Measurements from ENCODE around the gene RSU1. TPM values are rescaled to one million over a fixed set of nuclear protein-coding genes. Genes with fewer than 3 reads are reported as not detected.

Gene RSU1
- total RNA-seq, 2 donors from 2014 or later = 49.1 to 53.1 TPM

DNA sequence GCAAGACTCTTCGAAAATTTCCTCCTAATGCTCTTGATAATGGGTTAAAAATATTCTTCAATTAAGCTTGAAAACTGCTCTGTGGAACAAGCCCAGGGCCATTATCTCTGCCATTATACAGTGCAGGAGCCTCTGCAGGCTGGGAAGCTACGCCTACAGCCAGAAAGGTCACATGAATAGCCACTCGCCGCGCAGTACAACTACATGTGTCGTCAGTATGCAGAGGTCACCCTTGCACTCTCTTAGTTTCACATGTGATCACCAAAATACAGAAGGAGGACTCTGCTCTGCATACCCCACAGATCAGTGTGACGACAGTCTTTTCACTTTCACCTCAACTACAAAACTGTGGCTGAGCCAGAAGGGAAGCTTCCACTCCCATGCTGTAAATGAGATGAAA lies 153.8 kb downstream of the RSU1 start:
- H3K9me3 Mint-ChIP-seq = no peaks in the 10 kb centered on the region
- no peak overlapping the region for H3K4me3 Mint-ChIP-seq
- DNase-seq (no peak), ATAC-seq (replicated peaks in 1 of 2) (no peak)
- H3K4me1 Mint-ChIP-seq (ENCODE audit: low read depth) = peaks cover 28% of the 10 kb centered on the region
- no peaks in the 10 kb centered on the region for H3K36me3 Mint-ChIP-seq (ENCODE audit: insufficient read depth in 2 of 2)
- H3K27ac Mint-ChIP-seq = no peak overlapping the region
- no peaks in the 10 kb centered on the region for H3K27me3 Mint-ChIP-seq (ENCODE audit: low read depth)

DNA sequence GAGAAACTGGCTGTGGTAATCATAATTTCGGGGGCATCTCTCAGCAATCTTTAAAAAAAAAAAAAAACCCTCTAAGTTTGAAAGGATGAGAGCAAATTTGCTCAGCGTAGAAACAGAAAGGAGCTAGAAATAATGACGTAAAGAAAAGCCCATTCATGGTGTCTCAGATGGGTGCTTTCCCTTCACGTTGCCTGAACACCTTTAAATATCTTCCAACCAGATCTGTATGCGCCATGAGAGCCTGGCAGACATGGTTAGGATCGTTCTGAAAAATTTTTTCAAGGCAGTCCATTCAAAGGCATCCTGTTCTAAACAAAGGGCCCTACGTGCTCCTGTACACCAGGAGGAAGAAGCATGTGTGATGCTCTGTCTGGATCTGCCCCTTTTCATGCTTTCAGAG lies 154.3 kb downstream of the RSU1 start:
- no peaks in the 10 kb centered on the region for H3K36me3 Mint-ChIP-seq (ENCODE audit: insufficient read depth in 2 of 2)
- H3K9me3 Mint-ChIP-seq = no peaks in the 10 kb centered on the region
- H3K4me1 Mint-ChIP-seq (ENCODE audit: low read depth) = peaks cover 28% of the 10 kb centered on the region
- peak overlapping the region; percentile 65 for H3K27ac Mint-ChIP-seq
- DNase-seq (no peak), ATAC-seq (replicated peaks in 1 of 2) (no peak)
- H3K27me3 Mint-ChIP-seq (ENCODE audit: low read depth) = no peaks in the 10 kb centered on the region
- no peak overlapping the region for H3K4me3 Mint-ChIP-seq

DNA sequence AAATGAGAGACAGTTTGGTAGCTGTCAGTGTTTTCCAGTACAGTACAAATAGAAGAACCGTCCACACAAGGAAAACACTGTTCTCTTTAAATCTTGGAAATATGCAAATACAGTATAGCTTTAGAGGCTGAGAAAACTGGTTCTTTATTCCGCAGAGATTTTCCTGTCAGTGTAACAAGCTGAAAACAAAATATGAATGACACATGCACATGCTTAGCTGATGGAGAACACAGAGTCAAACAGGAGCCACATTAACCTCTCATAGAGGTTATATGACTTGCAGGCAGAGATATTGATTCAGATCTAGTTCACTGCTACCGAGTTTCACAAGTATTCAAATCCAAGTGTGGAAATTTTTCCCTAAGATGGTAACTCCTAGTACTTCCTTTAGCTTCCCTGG lies 160.3 kb downstream of the RSU1 start:
- Mint-ChIP-seq H3K36me3 (ENCODE audit: insufficient read depth in 2 of 2) (no peaks in the 10 kb centered on the region), H3K9me3 (no peaks in the 10 kb centered on the region), H3K27ac (no peak overlapping the region), H3K4me3 (no peak overlapping the region), H3K27me3 (ENCODE audit: low read depth) (no peaks in the 10 kb centered on the region), H3K4me1 (ENCODE audit: low read depth) (peaks cover 29% of the 10 kb centered on the region)
- ATAC-seq (replicated peaks in 1 of 2) (no peak), DNase-seq (no peak)

DNA sequence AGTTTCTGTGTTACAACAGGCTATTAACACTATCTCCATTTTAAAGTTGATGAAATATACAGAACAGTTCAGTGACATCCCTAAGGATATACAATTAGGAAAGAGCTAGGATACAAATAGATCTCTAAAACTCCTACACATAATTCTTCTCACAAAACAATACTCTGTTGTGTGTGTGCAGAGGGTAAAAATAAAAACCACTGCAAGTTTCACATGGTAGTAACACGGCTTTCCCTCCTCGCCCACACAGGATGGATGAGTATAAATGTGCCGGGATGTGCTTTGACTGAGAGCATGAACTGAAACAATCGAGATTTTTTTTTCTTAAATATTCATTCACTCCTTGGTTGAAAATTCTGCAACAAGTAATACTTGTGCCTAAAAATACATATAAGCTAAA lies 164.0 kb downstream of the RSU1 start:
- H3K27me3 Mint-ChIP-seq (ENCODE audit: low read depth) = no peaks in the 10 kb centered on the region
- no peaks in the 10 kb centered on the region for H3K36me3 Mint-ChIP-seq (ENCODE audit: insufficient read depth in 2 of 2)
- peak; percentile 52 to 60 for ATAC-seq (replicated peaks in 1 of 2)
- peak in 1 of 2 donors; percentile 3 for DNase-seq
- H3K9me3 Mint-ChIP-seq = no peaks in the 10 kb centered on the region
- H3K27ac Mint-ChIP-seq = no peak overlapping the region
- H3K4me1 Mint-ChIP-seq (ENCODE audit: low read depth) = peaks cover 22% of the 10 kb centered on the region
- peak overlapping the region in 1 of 2 donors; percentile 20 for H3K4me3 Mint-ChIP-seq

DNA sequence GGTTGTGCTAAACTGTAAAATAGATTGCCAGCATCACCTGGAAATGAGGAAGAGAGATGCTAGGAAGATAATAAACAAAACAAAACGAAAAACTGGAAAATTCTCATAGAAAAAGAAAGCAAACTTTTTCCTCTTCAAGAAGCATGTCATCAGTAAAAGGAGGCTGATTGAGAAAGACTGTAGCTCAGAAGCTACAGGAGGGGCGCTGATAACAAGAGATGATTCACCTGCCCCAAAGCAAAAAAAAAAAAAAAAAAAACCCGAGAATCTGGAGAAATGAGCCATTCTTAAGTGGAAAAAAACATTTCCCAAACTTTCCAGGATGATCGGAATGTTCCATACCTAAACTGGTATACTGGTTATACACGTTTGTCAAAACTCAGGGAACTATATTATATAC lies 165.1 kb downstream of the RSU1 start:
- Mint-ChIP-seq H3K36me3 (ENCODE audit: insufficient read depth in 2 of 2) (no peaks in the 10 kb centered on the region), H3K27ac (peak overlapping the region; percentile 4), H3K9me3 (no peaks in the 10 kb centered on the region), H3K4me1 (ENCODE audit: low read depth) (peaks cover 27% of the 10 kb centered on the region), H3K27me3 (ENCODE audit: low read depth) (no peaks in the 10 kb centered on the region), H3K4me3 (peak overlapping the region in 1 of 2 donors; percentile 33)
- peak in 1 of 2 donors; percentile 58 for ATAC-seq (replicated peaks in 1 of 2)
- DNase-seq = no peak

DNA sequence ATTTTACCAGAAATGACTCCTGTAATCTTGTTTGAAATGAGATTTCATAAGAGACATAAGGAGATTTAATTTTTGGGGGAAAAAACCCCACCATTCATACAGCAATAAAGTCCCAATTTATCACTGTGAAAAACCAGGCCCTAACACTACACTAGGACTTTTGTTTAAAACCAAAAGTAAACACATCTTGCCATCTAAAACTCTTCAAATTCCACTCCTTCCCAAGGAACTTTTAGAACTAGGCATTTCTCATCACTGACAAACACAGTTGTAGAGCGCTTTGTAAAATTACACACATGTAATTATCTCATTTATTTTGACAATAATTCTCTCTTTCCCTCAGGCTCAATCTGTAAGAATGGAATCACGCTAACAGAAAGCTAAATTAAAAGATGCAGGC lies 167.5 kb downstream of the RSU1 start:
- Mint-ChIP-seq H3K27me3 (ENCODE audit: low read depth) (no peaks in the 10 kb centered on the region), H3K27ac (no peak overlapping the region), H3K9me3 (no peaks in the 10 kb centered on the region), H3K4me1 (ENCODE audit: low read depth) (peaks cover 37% of the 10 kb centered on the region), H3K36me3 (ENCODE audit: insufficient read depth in 2 of 2) (no peaks in the 10 kb centered on the region), H3K4me3 (no peak overlapping the region)
- DNase-seq (no peak), ATAC-seq (replicated peaks in 1 of 2) (no peak)

DNA sequence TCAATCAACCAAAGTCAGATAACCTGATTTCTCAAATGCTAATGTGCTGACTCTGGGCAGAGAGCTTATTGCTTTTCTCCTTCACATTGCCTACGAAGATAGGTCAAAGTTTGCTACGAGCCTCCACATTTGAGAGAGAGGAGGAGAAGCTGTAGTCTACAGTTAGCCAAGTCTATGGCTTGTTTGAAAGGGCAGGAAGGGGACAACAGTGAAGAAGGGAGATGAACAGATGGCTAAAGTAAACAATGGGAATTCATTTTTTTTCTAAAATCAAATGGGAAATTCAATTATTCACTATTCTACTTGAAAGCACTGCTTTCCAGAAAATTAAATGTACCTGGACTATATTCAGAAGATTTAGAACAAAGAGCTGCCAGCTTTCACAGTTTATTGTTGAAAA lies 168.9 kb downstream of the RSU1 start:
- Mint-ChIP-seq H3K9me3 (no peaks in the 10 kb centered on the region), H3K27ac (no peak overlapping the region), H3K27me3 (ENCODE audit: low read depth) (no peaks in the 10 kb centered on the region), H3K4me1 (ENCODE audit: low read depth) (peaks cover 40% of the 10 kb centered on the region), H3K4me3 (no peak overlapping the region), H3K36me3 (ENCODE audit: insufficient read depth in 2 of 2) (no peaks in the 10 kb centered on the region)
- ATAC-seq (replicated peaks in 1 of 2) = no peak
- no peak for DNase-seq

DNA sequence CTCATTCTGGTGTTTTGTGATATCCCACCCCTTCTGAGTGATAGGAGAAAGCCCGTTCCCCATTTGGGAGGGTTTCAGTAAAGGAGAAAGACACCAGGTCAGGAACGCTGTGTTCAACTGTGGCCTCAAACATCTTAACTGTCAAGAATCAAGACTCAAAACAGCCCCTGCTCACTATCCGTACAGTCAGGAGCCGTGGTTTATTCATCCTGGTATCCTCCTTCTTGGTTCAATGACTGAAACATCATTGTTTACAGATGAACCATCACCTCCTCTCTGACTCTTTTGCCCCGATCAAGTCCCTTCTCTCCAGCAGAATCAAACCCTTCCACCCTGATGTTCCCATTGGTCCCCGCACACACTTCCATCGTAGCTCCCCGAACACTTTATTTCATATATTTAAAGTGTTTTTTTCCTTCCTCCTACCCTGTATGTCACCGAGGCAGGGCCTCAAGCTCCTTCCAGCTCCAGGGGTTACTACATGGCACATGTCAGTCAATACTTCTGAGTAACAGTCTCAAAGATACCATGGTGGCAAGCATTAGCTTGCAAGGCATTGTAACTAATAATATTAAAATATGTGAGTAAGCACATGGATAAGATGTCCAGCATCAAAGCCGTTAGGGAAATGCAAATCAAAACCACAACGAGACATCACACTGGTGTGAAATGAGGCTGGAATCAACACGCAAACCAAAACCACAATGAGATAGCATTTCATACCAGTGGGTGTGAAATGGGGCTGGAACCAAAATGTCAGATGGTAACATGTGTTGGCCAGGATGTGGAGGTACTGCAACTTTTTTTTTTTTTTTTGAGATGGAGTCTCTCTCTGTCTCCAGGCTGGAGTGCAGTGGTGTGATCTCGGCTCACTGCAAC lies 170.8 kb downstream of the RSU1 start:
- ATAC-seq (replicated peaks in 1 of 2) = peak; percentile 64 to 67
- Mint-ChIP-seq H3K27me3 (ENCODE audit: low read depth) (no peaks in the 10 kb centered on the region), H3K4me1 (ENCODE audit: low read depth) (peaks cover 23% of the 10 kb centered on the region), H3K9me3 (no peaks in the 10 kb centered on the region), H3K36me3 (ENCODE audit: insufficient read depth in 2 of 2) (no peaks in the 10 kb centered on the region), H3K27ac (peak overlapping the region; percentile 3), H3K4me3 (no peak overlapping the region)
- peak; percentile 5 to 9 for DNase-seq

DNA sequence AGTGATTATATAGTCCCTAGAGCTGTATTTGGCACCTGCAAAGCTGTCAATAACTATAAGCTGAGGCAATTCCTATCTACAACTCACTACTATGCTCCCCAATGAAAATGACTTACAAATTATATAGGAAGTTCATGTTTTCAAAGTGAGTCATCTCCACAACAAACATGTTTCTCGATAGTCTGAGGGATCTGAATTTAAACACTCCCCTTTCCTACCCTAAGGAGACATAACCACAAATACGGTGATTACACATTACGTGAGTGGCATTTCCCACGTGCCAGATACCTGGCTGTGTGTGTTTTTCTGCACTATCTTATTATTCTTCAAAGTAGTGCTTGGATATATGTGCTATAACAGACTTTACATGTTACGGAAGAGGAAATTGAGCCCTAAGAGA lies 173.1 kb downstream of the RSU1 start:
- no peak for ATAC-seq (replicated peaks in 1 of 2)
- Mint-ChIP-seq H3K4me1 (ENCODE audit: low read depth) (peaks cover 23% of the 10 kb centered on the region), H3K4me3 (no peak overlapping the region)

DNA sequence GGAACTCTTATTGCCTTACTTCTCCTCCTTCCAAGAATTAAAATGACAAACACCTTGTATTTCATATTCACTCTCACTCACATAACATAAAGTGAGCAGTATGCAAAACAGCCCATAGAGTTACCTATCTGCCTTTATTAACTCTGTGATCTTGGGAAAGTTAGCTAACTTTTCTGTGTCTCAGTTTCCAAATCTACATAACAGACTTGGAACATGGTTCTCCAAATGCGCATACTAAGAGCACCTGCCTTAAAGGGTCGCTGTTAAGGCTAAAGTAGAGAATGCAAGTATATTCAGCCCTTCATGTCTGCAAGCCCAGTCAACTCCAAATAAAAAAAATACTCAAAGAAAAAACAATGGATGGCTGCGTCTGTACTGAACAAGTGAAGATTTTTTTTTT lies 173.7 kb downstream of the RSU1 start:
- H3K27ac Mint-ChIP-seq = no peak overlapping the region
- DNase-seq = no peak
- H3K36me3 Mint-ChIP-seq (ENCODE audit: insufficient read depth in 2 of 2) = no peaks in the 10 kb centered on the region
- H3K27me3 Mint-ChIP-seq (ENCODE audit: low read depth) = no peaks in the 10 kb centered on the region
- no peak overlapping the region for H3K4me3 Mint-ChIP-seq
- peaks cover 23% of the 10 kb centered on the region for H3K4me1 Mint-ChIP-seq (ENCODE audit: low read depth)
- no peaks in the 10 kb centered on the region for H3K9me3 Mint-ChIP-seq
- no peak for ATAC-seq (replicated peaks in 1 of 2)

More for the DNA sequence above, 173.1 kb downstream of the RSU1 start:
- Mint-ChIP-seq H3K27me3 (ENCODE audit: low read depth) (no peaks in the 10 kb centered on the region), H3K9me3 (no peaks in the 10 kb centered on the region), H3K36me3 (ENCODE audit: insufficient read depth in 2 of 2) (no peaks in the 10 kb centered on the region), H3K27ac (no peak overlapping the region)
- no peak for DNase-seq

DNA sequence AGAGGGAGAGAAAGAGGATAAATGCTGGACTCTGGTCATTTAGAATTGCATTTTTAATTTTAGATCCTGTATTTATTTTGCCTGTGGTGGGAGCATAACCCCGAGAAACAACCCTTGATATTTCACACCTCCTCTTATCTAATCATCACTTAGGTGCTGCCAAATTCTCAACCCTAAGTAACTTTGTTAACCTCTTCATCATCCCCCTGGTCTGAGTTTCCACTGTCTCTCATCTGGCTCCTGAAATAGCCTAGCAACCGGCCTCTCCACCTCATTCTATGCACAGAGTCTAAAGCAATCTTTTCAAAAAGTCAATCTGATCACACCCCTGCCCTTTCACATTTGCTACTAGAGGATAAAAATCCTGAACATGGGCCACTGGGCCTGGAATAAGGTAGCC lies 177.1 kb downstream of the RSU1 start:
- ATAC-seq (replicated peaks in 1 of 2) = no peak
- Mint-ChIP-seq H3K27me3 (ENCODE audit: low read depth) (no peaks in the 10 kb centered on the region), H3K27ac (no peak overlapping the region), H3K4me3 (no peak overlapping the region), H3K36me3 (ENCODE audit: insufficient read depth in 2 of 2) (no peaks in the 10 kb centered on the region), H3K4me1 (ENCODE audit: low read depth) (peaks cover 5% of the 10 kb centered on the region), H3K9me3 (no peaks in the 10 kb centered on the region)
- no peak for DNase-seq

DNA sequence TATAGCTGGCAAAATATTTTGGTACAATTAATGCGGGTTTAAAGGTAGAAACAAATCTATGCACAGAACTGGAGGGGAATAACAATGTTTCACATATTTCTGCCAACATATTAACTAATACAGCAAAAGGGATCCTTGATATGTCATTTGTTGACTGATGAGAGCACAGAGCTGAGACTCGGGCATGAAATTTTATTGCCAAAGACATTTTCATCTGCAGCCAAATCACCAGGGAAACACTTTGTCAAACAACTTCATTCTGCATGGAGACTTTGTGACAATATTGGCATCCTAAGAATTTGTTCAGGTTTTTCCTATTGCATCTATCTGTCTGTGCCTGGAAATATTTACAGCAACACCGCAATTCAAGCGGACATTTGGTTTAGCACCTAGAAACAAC lies 177.8 kb downstream of the RSU1 start:
- ATAC-seq (replicated peaks in 1 of 2) = no peak
- H3K36me3 Mint-ChIP-seq (ENCODE audit: insufficient read depth in 2 of 2) = no peaks in the 10 kb centered on the region
- DNase-seq = no peak
- no peak overlapping the region for H3K27ac Mint-ChIP-seq
- H3K9me3 Mint-ChIP-seq = no peaks in the 10 kb centered on the region
- no peaks in the 10 kb centered on the region for H3K27me3 Mint-ChIP-seq (ENCODE audit: low read depth)
- no peak overlapping the region for H3K4me3 Mint-ChIP-seq
- H3K4me1 Mint-ChIP-seq (ENCODE audit: low read depth) = peaks cover 3% of the 10 kb centered on the region

DNA sequence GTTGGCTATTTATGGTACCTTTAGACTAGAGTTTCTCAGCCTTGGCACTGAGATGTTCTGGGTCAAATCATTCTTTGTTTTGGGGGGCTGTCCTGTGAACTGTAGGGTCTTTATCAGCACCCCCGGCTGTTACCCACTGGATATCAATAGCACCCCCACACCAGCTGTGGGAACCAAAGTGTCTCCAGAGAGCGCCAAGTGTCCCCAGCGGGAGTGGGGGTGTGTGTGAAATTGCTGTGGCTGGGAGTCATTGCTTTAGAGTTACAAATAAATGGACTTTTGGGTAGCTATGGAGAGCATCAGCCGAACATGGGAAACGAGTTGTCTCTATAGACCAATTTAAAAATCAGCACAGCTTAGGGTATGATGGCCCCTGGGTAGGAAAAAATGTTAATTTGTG lies 184.2 kb downstream of the RSU1 start:
- no peak for ATAC-seq (replicated peaks in 1 of 2)
- Mint-ChIP-seq H3K36me3 (ENCODE audit: insufficient read depth in 2 of 2) (peaks cover 0 to 1% of the 10 kb centered on the region in 2 donors), H3K4me3 (no peak overlapping the region), H3K27me3 (ENCODE audit: low read depth) (no peaks in the 10 kb centered on the region), H3K27ac (no peak overlapping the region), H3K4me1 (ENCODE audit: low read depth) (no peaks in the 10 kb centered on the region), H3K9me3 (no peaks in the 10 kb centered on the region)
- DNase-seq = no peak

DNA sequence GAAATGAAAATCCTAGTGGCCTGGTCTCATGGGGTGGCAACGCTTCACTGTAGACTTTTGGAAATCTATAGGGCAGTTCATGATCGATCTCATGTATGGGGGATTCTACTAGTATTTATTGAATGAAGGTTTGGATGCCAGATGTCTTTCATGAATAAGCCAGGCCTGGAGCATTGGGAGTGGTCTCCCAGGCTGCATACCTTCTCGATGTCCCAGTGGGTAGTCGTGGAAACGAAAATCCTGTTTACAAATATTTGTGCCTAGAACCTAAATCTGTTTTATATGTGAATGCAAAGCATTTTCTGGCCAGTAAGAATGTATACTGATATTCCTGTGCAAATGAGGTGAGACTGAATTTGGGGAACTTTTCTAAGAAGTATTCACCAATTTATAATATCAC lies 190.5 kb downstream of the RSU1 start:
- H3K4me3 Mint-ChIP-seq = no peak overlapping the region
- peaks cover 15 to 16% of the 10 kb centered on the region in 2 donors for H3K36me3 Mint-ChIP-seq (ENCODE audit: insufficient read depth in 2 of 2)

More for the DNA sequence above, 190.5 kb downstream of the RSU1 start:
- no peaks in the 10 kb centered on the region for H3K27me3 Mint-ChIP-seq (ENCODE audit: low read depth)
- DNase-seq (no peak), ATAC-seq (replicated peaks in 1 of 2) (no peak)
- H3K9me3 Mint-ChIP-seq = peaks cover 6 to 8% of the 10 kb centered on the region in 2 donors
- no peaks in the 10 kb centered on the region for H3K4me1 Mint-ChIP-seq (ENCODE audit: low read depth)
- no peak overlapping the region for H3K27ac Mint-ChIP-seq

Data from activated T-cell treated with anti-CD3 and anti-CD28 coated beads, Interleukin-2, amount 50 U/mL, for 72 hours (primary cell).